ENCODE results near the gene CYP4F2. TPM values are rescaled to one million over a fixed set of nuclear protein-coding genes. Genes with fewer than 3 reads are reported as not detected.

CYP4F2 gene
- total and polyA plus RNA-seq, 9 of the 15 experiments (the other 6 are each of a cell fraction or from before 2014, with no cell fraction given) = 0.10 to 0.56 (median 0.32) TPM; not detected in 2

DNA sequence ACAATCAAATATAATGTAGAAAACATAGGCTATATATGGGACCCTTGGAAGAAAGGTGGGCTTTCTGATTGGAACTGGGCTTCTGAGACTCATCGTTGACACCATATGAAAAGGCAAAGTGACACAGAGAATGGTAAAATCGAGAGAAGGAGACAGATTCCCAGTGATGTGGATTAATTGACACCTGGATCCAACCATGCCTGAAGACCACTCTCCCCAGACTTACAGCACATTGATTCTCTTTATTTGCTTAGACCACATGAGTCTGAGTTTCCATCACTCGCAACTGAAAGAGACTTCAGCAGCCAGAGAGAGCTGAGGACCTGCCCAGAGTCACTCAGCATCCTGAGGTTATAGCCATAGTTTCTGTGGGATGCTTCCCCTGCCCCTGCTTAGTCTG lies 30.4 kb upstream of the CYP4F2 start:
- no peaks in the 10 kb centered on the region for H3K9me1 ChIP-seq (ENCODE audit: control insufficient read depth, insufficient read depth, low read length)
- CTCF ChIA-PET (ENCODE audit: low intra/inter-chr PET ratio) = no interaction called here
- H3K4me2 ChIP-seq (ENCODE audit: insufficient read depth, low read length) = no peak overlapping the region
- peaks cover 0 to 26% of the 10 kb centered on the region in 2 experiments; a peak in 2 of 5 replicates for H3K27me3 ChIP-seq (ENCODE audit: control insufficient read depth in 2 of 2, insufficient read depth in 2 of 2, low read length in 2 of 2)
- WGBS (ENCODE audit: insufficient coverage, low coverage, missing lambda C conversion rate) = 0% methylated on average over 3 of the region's 3 CpGs
- no peaks in the 10 kb centered on the region for H3K79me2 ChIP-seq (ENCODE audit: control insufficient read depth, insufficient read depth, low read length)
- no peak for FAIRE-seq
- DNase-seq (ENCODE audit: extremely low read depth in 1 of 4, low spot score in 3 of 4) = no peak
- no peaks in the 10 kb centered on the region for H3K9me3 ChIP-seq (replicated peaks; ENCODE audit: control insufficient read depth, insufficient read depth, low read depth, low read length)
- POLR2A ChIA-PET = interaction anchor here (0.5 kb wide), 1 partner anchor 185 kb away, joined by 3 read pairs; no protein-coding TSS in a partner anchor
- H3K4me1 ChIP-seq (replicated peaks in 1 of 2; ENCODE audit: control insufficient read depth in 2 of 2, insufficient read depth in 2 of 2, low read length in 2 of 2) = no peaks in the 10 kb centered on the region
- no peak for TF ChIP-seq BRD4 (IDR thresholded peaks at IDR 0.05)
- TF ChIP-seq HDAC2 (IDR thresholded peaks at IDR 0.05) = no peak
- TF ChIP-seq ZNF707 (CRISPR knock-in tag; conservative IDR thresholded peaks at IDR 0.05) = no peak
- TF ChIP-seq CXXC5 (CRISPR knock-in tag; IDR thresholded peaks at IDR 0.05) = no peak
- intact Hi-C loops (cut with micrococcal nuclease) (no loop called here), in situ Hi-C loops (cut with MboI) (no loop called here)
- H3K36me3 ChIP-seq (ENCODE audit: control insufficient read depth, insufficient read depth, low read length) = no peaks in the 10 kb centered on the region
- H3K9ac ChIP-seq (ENCODE audit: insufficient read depth in 1 of 2, low read depth in 2 of 2, low read length in 2 of 2) = no peak overlapping the region
- no peak overlapping the region for H2AFZ ChIP-seq (ENCODE audit: low read depth, low read length)
- no peaks in the 10 kb centered on the region for H4K20me1 ChIP-seq (replicated peaks; ENCODE audit: control insufficient read depth, insufficient read depth, low read length)
- no peak for ATAC-seq
- H3K4me3 ChIP-seq = no peak overlapping the region
- no TSS peak for BruUV-seq (replicated peaks)
- no peak overlapping the region for H3K27ac ChIP-seq (ENCODE audit: extremely low read depth, low read depth, low read length)

- no peak overlapping the region for H3K4me2 ChIP-seq (ENCODE audit: insufficient read depth, low read length)
- BruUV-seq (replicated peaks) = no TSS peak
- intact Hi-C loops (cut with micrococcal nuclease) (no loop called here), in situ Hi-C loops (cut with MboI) (no loop called here)
- no peak for DNase-seq (ENCODE audit: extremely low read depth in 1 of 4, low spot score in 3 of 4)
- no peak for FAIRE-seq
- no peaks in the 10 kb centered on the region for H3K79me2 ChIP-seq (ENCODE audit: control insufficient read depth, insufficient read depth, low read length)
- peaks cover 0 to 26% of the 10 kb centered on the region in 2 experiments; a peak in 2 of 5 replicates for H3K27me3 ChIP-seq (ENCODE audit: control insufficient read depth in 2 of 2, insufficient read depth in 2 of 2, low read length in 2 of 2)
- 0% methylated on average over 1 of the region's 1 CpG for WGBS (ENCODE audit: insufficient coverage, low coverage, missing lambda C conversion rate)
- ChIA-PET POLR2A (no interaction called here), CTCF (ENCODE audit: low intra/inter-chr PET ratio) (no interaction called here)
- no peaks in the 10 kb centered on the region for H3K9me3 ChIP-seq (replicated peaks; ENCODE audit: control insufficient read depth, insufficient read depth, low read depth, low read length)
- H3K4me1 ChIP-seq (replicated peaks in 1 of 2; ENCODE audit: control insufficient read depth in 2 of 2, insufficient read depth in 2 of 2, low read length in 2 of 2) = no peaks in the 10 kb centered on the region
- peaks cover 3% of the 10 kb centered on the region for H3K9me1 ChIP-seq (ENCODE audit: control insufficient read depth, insufficient read depth, low read length)
- no peak overlapping the region for H3K27ac ChIP-seq (ENCODE audit: extremely low read depth, low read depth, low read length)
- TF ChIP-seq PREB (CRISPR knock-in tag; IDR thresholded peaks at IDR 0.05) = no peak
- TF ChIP-seq HMGN3 (IDR thresholded peaks at IDR 0.05; ENCODE audit: borderline replicate concordance, extremely low read depth, insufficient read length, low read depth, low read length) = no peak
- no peak for TF ChIP-seq ZNF143 (CRISPR knock-in tag; IDR thresholded peaks at IDR 0.05)
- TF ChIP-seq RBM34 (IDR thresholded peaks at IDR 0.05; ENCODE audit: borderline replicate concordance, insufficient read depth, low read length) = no peak
- TF ChIP-seq ZNF311 (CRISPR knock-in tag; IDR thresholded peaks at IDR 0.05) = no peak
- no peak for TF ChIP-seq ZNF212 (CRISPR knock-in tag; IDR thresholded peaks at IDR 0.05)
- no peak for TF ChIP-seq ETV6 (IDR thresholded peaks at IDR 0.05; ENCODE audit: borderline replicate concordance in 1 of 2, low read depth in 2 of 2, low read length in 1 of 2)
- TF ChIP-seq ETV6 (CRISPR knock-in tag; IDR thresholded peaks at IDR 0.05; ENCODE audit: borderline replicate concordance) = no peak
- TF ChIP-seq OTX1 (CRISPR knock-in tag; IDR thresholded peaks at IDR 0.05) = no peak
- TF ChIP-seq E2F1 (CRISPR knock-in tag; IDR thresholded peaks at IDR 0.05) = no peak
- TF ChIP-seq, protein P1, sequence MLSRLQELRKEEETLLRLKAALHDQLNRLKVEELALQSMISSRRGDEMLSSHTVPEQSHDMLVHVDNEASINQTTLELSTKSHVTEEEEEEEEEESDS (CRISPR knock-in tag; IDR thresholded peaks at IDR 0.05) = no peak
- no peak overlapping the region for H3K4me3 ChIP-seq
- H3K9ac ChIP-seq (ENCODE audit: insufficient read depth in 1 of 2, low read depth in 2 of 2, low read length in 2 of 2) = no peak overlapping the region
- no peaks in the 10 kb centered on the region for H4K20me1 ChIP-seq (replicated peaks; ENCODE audit: control insufficient read depth, insufficient read depth, low read length)
- ATAC-seq = no peak
- H2AFZ ChIP-seq (ENCODE audit: low read depth, low read length) = no peak overlapping the region
- no peaks in the 10 kb centered on the region for H3K36me3 ChIP-seq (ENCODE audit: control insufficient read depth, insufficient read depth, low read length)
Observed at GRCh38 chr19:15926484-15926883, 28.6 kb upstream of the CYP4F2 start.

Measured in K562 (cell line).